Colonic mucosa (tissue), 4 donors: ENCODE measurements around the gene MAEL. TPM values are rescaled to one million over a fixed set of nuclear protein-coding genes. Genes with fewer than 3 reads are reported as not detected.

Experiments used
- DNase-seq: peaks from one replicate; pipeline ENCODE4 v3.0.0-alpha.2; 2020
- H3K27ac ChIP-seq: fragments of 200-600 bp; one replicate; pipeline ENCODE4 v1.8.0; 2021
- H3K27me3 ChIP-seq: fragments of 200-600 bp; one replicate; pipeline ENCODE4 v1.8.0; 2021
- H3K36me3 ChIP-seq: fragments of 200-600 bp; one replicate; pipeline ENCODE4 v1.8.0; 2021
- H3K4me1 ChIP-seq: fragments of 200-600 bp; one replicate; pipeline ENCODE4 v1.8.0; 2021; ENCODE audit warnings: mild to moderate bottlenecking
- H3K4me3 ChIP-seq: fragments of 200-600 bp; one replicate; pipeline ENCODE4 v1.8.0; 2021
- H3K9ac ChIP-seq, 2 donors: one replicate each; pipeline ENCODE4 v1.7.0; 2013; ENCODE audit warnings: control low read depth in 2 of 2, low read depth in 2 of 2, low read length in 2 of 2
- H3K9me3 ChIP-seq: fragments of 200-600 bp; one replicate; pipeline ENCODE4 v1.8.0; 2021
- intact Hi-C: fragments of 100-400 bp; cut with DNase I; formaldehyde crosslinking; loops from one replicate; pipeline ENCODE4 v1.14.1; 2022
- total RNA-seq, 2 donors: library from RNA; stranded (reverse); fragmentation: NEBNext Ultra II Directional in 1 of 2; extraction: Animal tissue kit (Norgen Biotek cat#: 25700) in 1 of 2; gene quantifications; one replicate each; pipeline ENCODE4 v1.2.1, GENCODE V29; 2021
- TF ChIP-seq, protein P1 (sequence below): fragments of 200-600 bp; IDR thresholded peaks from one replicate; pipeline ENCODE4 v1.8.0; 2022; ENCODE audit warnings: antibody characterized with exemption, mild to moderate bottlenecking
- donor health status: healthy.
- donor health status: DM: no; HTN: no; CAD: no.
- donor health status: DM: no; HTN: no; CAD: no.

Gene MAEL
- total RNA-seq, 2 donors from 2014 or later, result not detected

DNA sequence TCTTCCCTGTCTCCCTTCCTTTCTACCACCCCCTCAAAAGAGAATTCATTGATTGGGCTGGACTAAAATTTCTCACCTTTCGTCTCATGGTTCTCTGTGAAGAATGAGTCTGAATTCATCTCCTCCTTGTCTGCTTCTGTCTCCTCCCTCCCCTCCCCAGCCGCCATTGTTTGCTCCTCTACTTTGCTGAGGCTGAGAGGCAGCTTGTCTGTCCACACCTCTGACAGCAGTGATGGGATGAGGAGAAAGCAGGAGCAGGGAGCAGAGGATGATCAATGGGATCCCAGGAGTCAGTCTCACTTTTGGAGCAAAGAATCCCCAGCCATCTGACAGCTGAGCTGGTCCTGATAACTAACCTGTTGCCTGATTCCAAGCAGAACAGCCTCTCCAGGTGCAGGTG is 16.3 kb upstream of the MAEL start:
- H3K4me3 ChIP-seq, result no peak overlapping the region
- H3K36me3 ChIP-seq, result no peaks in the 10 kb centered on the region
- peaks cover 14% of the 10 kb centered on the region for H3K27me3 ChIP-seq
- no peaks in the 10 kb centered on the region for H3K9me3 ChIP-seq
- intact Hi-C loops, result no loop called here
- no peaks in the 10 kb centered on the region for H3K4me1 ChIP-seq
- H3K9ac ChIP-seq, result no peak overlapping the region
- TF ChIP-seq, protein P1, sequence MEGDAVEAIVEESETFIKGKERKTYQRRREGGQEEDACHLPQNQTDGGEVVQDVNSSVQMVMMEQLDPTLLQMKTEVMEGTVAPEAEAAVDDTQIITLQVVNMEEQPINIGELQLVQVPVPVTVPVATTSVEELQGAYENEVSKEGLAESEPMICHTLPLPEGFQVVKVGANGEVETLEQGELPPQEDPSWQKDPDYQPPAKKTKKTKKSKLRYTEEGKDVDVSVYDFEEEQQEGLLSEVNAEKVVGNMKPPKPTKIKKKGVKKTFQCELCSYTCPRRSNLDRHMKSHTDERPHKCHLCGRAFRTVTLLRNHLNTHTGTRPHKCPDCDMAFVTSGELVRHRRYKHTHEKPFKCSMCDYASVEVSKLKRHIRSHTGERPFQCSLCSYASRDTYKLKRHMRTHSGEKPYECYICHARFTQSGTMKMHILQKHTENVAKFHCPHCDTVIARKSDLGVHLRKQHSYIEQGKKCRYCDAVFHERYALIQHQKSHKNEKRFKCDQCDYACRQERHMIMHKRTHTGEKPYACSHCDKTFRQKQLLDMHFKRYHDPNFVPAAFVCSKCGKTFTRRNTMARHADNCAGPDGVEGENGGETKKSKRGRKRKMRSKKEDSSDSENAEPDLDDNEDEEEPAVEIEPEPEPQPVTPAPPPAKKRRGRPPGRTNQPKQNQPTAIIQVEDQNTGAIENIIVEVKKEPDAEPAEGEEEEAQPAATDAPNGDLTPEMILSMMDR, result no peak
- no peak for DNase-seq
- no peak overlapping the region for H3K27ac ChIP-seq

DNA sequence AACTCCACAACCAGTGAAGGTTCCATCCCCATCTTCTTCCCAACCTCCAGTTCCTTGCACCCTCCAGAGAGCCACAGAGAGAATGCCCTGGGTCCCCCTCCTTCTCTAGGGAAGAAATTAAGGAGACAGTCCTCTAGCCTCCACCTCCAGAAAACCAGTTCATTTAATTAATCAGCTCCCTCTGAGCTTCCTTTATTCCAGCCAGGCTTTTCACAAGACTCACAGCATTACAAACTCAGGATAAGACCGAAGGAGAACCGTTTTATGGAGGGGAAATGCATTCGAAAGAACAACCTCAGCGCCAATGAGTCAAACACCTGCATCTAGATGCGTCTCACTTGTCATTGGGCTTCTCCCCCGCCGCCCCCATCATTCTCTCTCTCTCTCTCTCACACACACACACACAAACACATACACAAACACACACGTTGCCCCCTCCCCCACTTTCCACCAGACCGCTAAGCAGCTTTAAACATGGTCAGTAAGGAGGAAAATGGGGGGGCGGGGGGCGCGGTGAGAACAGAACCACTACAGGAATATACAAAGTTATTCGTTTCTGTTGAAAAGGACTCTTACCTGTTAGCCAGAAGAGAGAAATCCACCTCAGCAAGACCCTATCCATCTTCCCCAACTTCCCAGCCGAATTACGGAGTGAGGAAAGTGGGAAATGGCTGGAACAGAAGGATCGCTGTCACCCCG is 14.3 kb upstream of the MAEL start:
- Histone ChIP-seq H3K9me3 (no peaks in the 10 kb centered on the region), H3K27ac (no peak overlapping the region), H3K9ac (peak overlapping the region; percentile 38 to 50), H3K4me1 (no peaks in the 10 kb centered on the region), H3K27me3 (peaks cover 14% of the 10 kb centered on the region), H3K4me3 (peak overlapping the region; percentile 16), H3K36me3 (no peaks in the 10 kb centered on the region)
- intact Hi-C loops, result no loop called here
- TF ChIP-seq, protein P1, result no peak
- DNase-seq, result no peak

- peak; percentile 54 for DNase-seq
- no peak within 1 kb of the TSS for H3K27ac ChIP-seq
- peaks cover 14% of the 10 kb centered on the region for H3K27me3 ChIP-seq
- H3K4me1 ChIP-seq, result no peaks in the 10 kb centered on the region
- H3K9me3 ChIP-seq, result no peaks in the 10 kb centered on the region
- H3K4me3 ChIP-seq, result peak within 1 kb of the TSS; percentile 59
- peak within 1 kb of the TSS; percentile 38 to 52 for H3K9ac ChIP-seq
- intact Hi-C loops, result no loop called here
- H3K36me3 ChIP-seq, result no peaks in the 10 kb centered on the region
- TF ChIP-seq, protein P1, result no peak
Measured at GRCh38 chr1:166975361-166976129, 13.5 kb upstream of the MAEL start, which contains the start of gene ILDR2. ILDR2 (minus strand) TSS chr1:166975540; CDS start chr1:166975268, 272 bp downstream.

GRCh38 chr1:166977951-166978350 is 11.1 kb upstream of the MAEL start:
- intact Hi-C loops, result no loop called here
- H3K27ac ChIP-seq, result no peak overlapping the region
- no peak overlapping the region for H3K4me3 ChIP-seq
- TF ChIP-seq, protein P1, result no peak
- H3K36me3 ChIP-seq, result no peaks in the 10 kb centered on the region
- H3K9ac ChIP-seq, result no peak overlapping the region
- DNase-seq, result no peak
- H3K9me3 ChIP-seq, result no peaks in the 10 kb centered on the region
- H3K27me3 ChIP-seq, result peaks cover 3% of the 10 kb centered on the region
- H3K4me1 ChIP-seq, result no peaks in the 10 kb centered on the region

GRCh38 chr1:166978821-166979220 is 10.3 kb upstream of the MAEL start:
- no peak for DNase-seq
- TF ChIP-seq, protein P1, result no peak
- no peak overlapping the region for H3K27ac ChIP-seq
- H3K9ac ChIP-seq, result no peak overlapping the region
- H3K4me3 ChIP-seq, result no peak overlapping the region
- H3K36me3 ChIP-seq, result no peaks in the 10 kb centered on the region
- H3K27me3 ChIP-seq, result peaks cover 3% of the 10 kb centered on the region
- intact Hi-C loops, result no loop called here
- no peaks in the 10 kb centered on the region for H3K9me3 ChIP-seq
- H3K4me1 ChIP-seq, result no peaks in the 10 kb centered on the region
